ENCODE data around the gene SFXN2.

- TF ChIP-seq TCF7 (CRISPR knock-in tag; IDR thresholded peaks at IDR 0.05; ENCODE audit: low read depth) (no peak), CTCF (IDR thresholded peaks at IDR 0.05) (no peak), KAT7 (CRISPR knock-in tag; IDR thresholded peaks at IDR 0.05; ENCODE audit: borderline replicate concordance) (no peak), TEAD4 (CRISPR knock-in tag; IDR thresholded peaks at IDR 0.05) (no peak), USF2 (CRISPR knock-in tag; IDR thresholded peaks at IDR 0.05) (no peak), CREM (CRISPR knock-in tag; IDR thresholded peaks at IDR 0.05) (no peak), ELF4 (CRISPR knock-in tag; IDR thresholded peaks at IDR 0.05; ENCODE audit: low read depth) (no peak)
- TF ChIP-seq, protein P1, sequence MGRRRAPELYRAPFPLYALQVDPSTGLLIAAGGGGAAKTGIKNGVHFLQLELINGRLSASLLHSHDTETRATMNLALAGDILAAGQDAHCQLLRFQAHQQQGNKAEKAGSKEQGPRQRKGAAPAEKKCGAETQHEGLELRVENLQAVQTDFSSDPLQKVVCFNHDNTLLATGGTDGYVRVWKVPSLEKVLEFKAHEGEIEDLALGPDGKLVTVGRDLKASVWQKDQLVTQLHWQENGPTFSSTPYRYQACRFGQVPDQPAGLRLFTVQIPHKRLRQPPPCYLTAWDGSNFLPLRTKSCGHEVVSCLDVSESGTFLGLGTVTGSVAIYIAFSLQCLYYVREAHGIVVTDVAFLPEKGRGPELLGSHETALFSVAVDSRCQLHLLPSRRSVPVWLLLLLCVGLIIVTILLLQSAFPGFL (CRISPR knock-in tag; IDR thresholded peaks at IDR 0.05; ENCODE audit: borderline replicate concordance), result no peak
- TF ChIP-seq, protein P2, sequence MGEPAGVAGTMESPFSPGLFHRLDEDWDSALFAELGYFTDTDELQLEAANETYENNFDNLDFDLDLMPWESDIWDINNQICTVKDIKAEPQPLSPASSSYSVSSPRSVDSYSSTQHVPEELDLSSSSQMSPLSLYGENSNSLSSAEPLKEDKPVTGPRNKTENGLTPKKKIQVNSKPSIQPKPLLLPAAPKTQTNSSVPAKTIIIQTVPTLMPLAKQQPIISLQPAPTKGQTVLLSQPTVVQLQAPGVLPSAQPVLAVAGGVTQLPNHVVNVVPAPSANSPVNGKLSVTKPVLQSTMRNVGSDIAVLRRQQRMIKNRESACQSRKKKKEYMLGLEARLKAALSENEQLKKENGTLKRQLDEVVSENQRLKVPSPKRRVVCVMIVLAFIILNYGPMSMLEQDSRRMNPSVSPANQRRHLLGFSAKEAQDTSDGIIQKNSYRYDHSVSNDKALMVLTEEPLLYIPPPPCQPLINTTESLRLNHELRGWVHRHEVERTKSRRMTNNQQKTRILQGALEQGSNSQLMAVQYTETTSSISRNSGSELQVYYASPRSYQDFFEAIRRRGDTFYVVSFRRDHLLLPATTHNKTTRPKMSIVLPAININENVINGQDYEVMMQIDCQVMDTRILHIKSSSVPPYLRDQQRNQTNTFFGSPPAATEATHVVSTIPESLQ (CRISPR knock-in tag; IDR thresholded peaks at IDR 0.05), result no peak
Measured at GRCh38 chr10:102776779-102777456, 62.5 kb downstream of the SFXN2 start.
